Neural progenitor cell (in vitro differentiated cells): ENCODE measurements around the gene FRG2B. TPM values are rescaled to one million over a fixed set of nuclear protein-coding genes. Genes with fewer than 3 reads are reported as not detected.
"Not testable (repeated sequence)": the region's sequence is repeated elsewhere in the genome, so short reads cannot be mapped to it uniquely, and the experiment has no call there.

Experiments used
- DNase-seq: peaks from one replicate; pipeline ENCODE4 v3.0.0-alpha.2; 2016; ENCODE audit warnings: low spot score
- H2AFZ ChIP-seq: fragments of 200-600 bp; sonication (generic); replicated peaks from 2 replicates; pipeline ENCODE4 v1.6.1; 2016; ENCODE audit warnings: antibody characterized with exemption
- H3F3A ChIP-seq: fragments of 200-600 bp; sonication (generic); 2 replicates; pipeline ENCODE4 v1.6.1; 2016; ENCODE audit warnings: antibody characterized with exemption, low read depth
- H3K27ac ChIP-seq: fragments of 200-600 bp; sonication (generic); 2 replicates; pipeline ENCODE4 v1.5.1; 2016; ENCODE audit warnings: mild to moderate bottlenecking
- H3K27me3 ChIP-seq: fragments of 200-600 bp; sonication (generic); 2 replicates; pipeline ENCODE4 v1.6.1; 2016; ENCODE audit warnings: mild to moderate bottlenecking, moderate library complexity
- H3K36me3 ChIP-seq: fragments of 200-600 bp; sonication (generic); 2 replicates; pipeline ENCODE4 v1.5.1; 2016
- H3K4me1 ChIP-seq: fragments of 200-600 bp; sonication (generic); 2 replicates; pipeline ENCODE4 v1.6.1; 2016; ENCODE audit warnings: mixed run types
- H3K4me2 ChIP-seq: fragments of 200-600 bp; sonication (generic); 2 replicates; pipeline ENCODE4 v1.6.1; 2016
- H3K4me3 ChIP-seq: fragments of 200-600 bp; sonication (generic); 2 replicates; pipeline ENCODE4 v1.5.1; 2016
- H3K79me2 ChIP-seq: fragments of 200-600 bp; sonication (generic); 2 replicates; pipeline ENCODE4 v1.6.1; 2016; ENCODE audit warnings: low read depth
- H3K9ac ChIP-seq: fragments of 200-600 bp; sonication (generic); 2 replicates; pipeline ENCODE4 v1.6.1; 2016
- H3K9me3 ChIP-seq: fragments of 200-600 bp; sonication (generic); 2 replicates; pipeline ENCODE4 v1.5.1; 2016; ENCODE audit warnings: low read depth
- H4K20me1 ChIP-seq: fragments of 200-600 bp; sonication (generic); 2 replicates; pipeline ENCODE4 v1.6.1; 2016; ENCODE audit warnings: low read depth
- H3K27ac Mint-ChIP-seq: 3 replicates; pipeline ENCODE4 v1.8.0; 2021; ENCODE audit warnings: mixed read lengths
- H3K27me3 Mint-ChIP-seq: 2 replicates; pipeline ENCODE4 v1.8.0; 2022; ENCODE audit warnings: low read depth, mild to moderate bottlenecking, inconsistent platforms, moderate library complexity, mixed read lengths; ENCODE audit not compliant: insufficient read depth
- H3K36me3 Mint-ChIP-seq: 3 replicates; pipeline ENCODE4 v1.8.0; 2021; ENCODE audit warnings: mixed read lengths
- H3K4me1 Mint-ChIP-seq: 3 replicates; pipeline ENCODE4 v1.8.0; 2021; ENCODE audit warnings: mixed read lengths
- H3K4me3 Mint-ChIP-seq: 3 replicates; pipeline ENCODE4 v1.8.0; 2021; ENCODE audit warnings: mild to moderate bottlenecking, moderate library complexity, mixed read lengths
- H3K9me3 Mint-ChIP-seq: 3 replicates; pipeline ENCODE4 v1.8.0; 2020; ENCODE audit warnings: mixed read lengths
- CTCF ChIP-seq: fragments of 200-600 bp; sonication (generic); IDR thresholded peaks from 2 replicates; pipeline ENCODE4 v1.5.1; 2017; ENCODE audit warnings: antibody characterized with exemption, mild to moderate bottlenecking
- EZH2 ChIP-seq: fragments of 200-600 bp; sonication (generic); IDR thresholded peaks from 2 replicates; pipeline ENCODE4 v1.6.1; 2017; ENCODE audit warnings: antibody characterized with exemption, mild to moderate bottlenecking, moderate library complexity
- EZH2phosphoT487 ChIP-seq: fragments of 200-600 bp; sonication (generic); IDR thresholded peaks from 2 replicates; pipeline ENCODE4 v1.6.1; 2017; ENCODE audit warnings: antibody characterized with exemption
- total RNA-seq: library from RNA; depleted of rRNA; stranded (reverse); fragments of >200 nt; gene quantifications from 2 replicates; pipeline ENCODE4 v1.2.3, GENCODE V29; 2015; ENCODE audit warnings: low replicate concordance

The FRG2B gene
- total RNA-seq, 1 donor from 2014 or later: not detected

GRCh38 chr10:133608855-133609254 is 17.7 kb downstream of the FRG2B start:
- Histone ChIP-seq H3K27ac (no peak overlapping the region), H3K4me1 (no peaks in the 10 kb centered on the region), H3K79me2 (no peaks in the 10 kb centered on the region), H3K27me3 (no peaks in the 10 kb centered on the region), H3K36me3 (no peaks in the 10 kb centered on the region), H3K9me3 (peaks cover 19% of the 10 kb centered on the region), H3F3A (no peaks in the 10 kb centered on the region), H4K20me1 (no peaks in the 10 kb centered on the region), H3K4me3 (no peak overlapping the region), H3K9ac (no peak overlapping the region), H2AFZ (no peak overlapping the region), H3K4me2 (no peak overlapping the region)
- Mint-ChIP-seq H3K4me1 (no peaks in the 10 kb centered on the region), H3K4me3 (no peak overlapping the region), H3K9me3 (peaks cover 18% of the 10 kb centered on the region), H3K27ac (no peak overlapping the region), H3K27me3 (peaks cover 6% of the 10 kb centered on the region), H3K36me3 (no peaks in the 10 kb centered on the region)
- TF ChIP-seq EZH2phosphoT487 (no peak), EZH2 (no peak), CTCF (peak; percentile 27)
- DNase-seq: no peak

- H3K9ac ChIP-seq, H3K79me2 ChIP-seq, H3K4me1 Mint-ChIP-seq, H3K27me3 Mint-ChIP-seq, H4K20me1 ChIP-seq, H3K4me2 ChIP-seq, H3K27ac ChIP-seq, DNase-seq, H2AFZ ChIP-seq, H3K4me3 Mint-ChIP-seq, H3K36me3 Mint-ChIP-seq, H3K27me3 ChIP-seq, H3K36me3 ChIP-seq, H3K4me3 ChIP-seq, H3K27ac Mint-ChIP-seq, H3F3A ChIP-seq, H3K4me1 ChIP-seq: not testable (repeated sequence)
- H3K9me3 ChIP-seq: peaks cover 27% of the 10 kb centered on the region
- H3K9me3 Mint-ChIP-seq: peaks cover 10% of the 10 kb centered on the region
Observed at GRCh38 chr10:133603434-133603833, 23.2 kb downstream of the FRG2B start.

GRCh38 chr10:133600657-133601056 is 25.9 kb downstream of the FRG2B start:
- Histone ChIP-seq H3K27ac (no peak overlapping the region), H3K9ac (no peak overlapping the region), H4K20me1 (no peaks in the 10 kb centered on the region), H3K4me3 (no peak overlapping the region), H3K4me1 (no peaks in the 10 kb centered on the region), H3K36me3 (no peaks in the 10 kb centered on the region), H3K79me2 (no peaks in the 10 kb centered on the region), H3F3A (no peaks in the 10 kb centered on the region), H2AFZ (no peak overlapping the region), H3K27me3 (no peaks in the 10 kb centered on the region), H3K9me3 (peaks cover 42% of the 10 kb centered on the region), H3K4me2 (no peak overlapping the region)
- no peaks in the 10 kb centered on the region for H3K36me3 Mint-ChIP-seq
- H3K27ac Mint-ChIP-seq: no peak overlapping the region
- peaks cover 7% of the 10 kb centered on the region for H3K9me3 Mint-ChIP-seq
- no peaks in the 10 kb centered on the region for H3K4me1 Mint-ChIP-seq
- H3K4me3 Mint-ChIP-seq: no peak overlapping the region
- H3K27me3 Mint-ChIP-seq: peaks cover 3% of the 10 kb centered on the region
- TF ChIP-seq EZH2 (no peak), CTCF (no peak), EZH2phosphoT487 (no peak)
- no peak for DNase-seq

GRCh38 chr10:133599869-133600268 is 26.7 kb downstream of the FRG2B start:
- not testable (repeated sequence) for H3K36me3 ChIP-seq, H3K27ac Mint-ChIP-seq, H3K4me1 ChIP-seq, H3K4me1 Mint-ChIP-seq, H2AFZ ChIP-seq, H3K9me3 Mint-ChIP-seq, H3K4me2 ChIP-seq, H3K4me3 Mint-ChIP-seq, H3K27me3 ChIP-seq, DNase-seq, H3K9ac ChIP-seq, H3K4me3 ChIP-seq, H3K79me2 ChIP-seq, H3K36me3 Mint-ChIP-seq, H3K27me3 Mint-ChIP-seq, H4K20me1 ChIP-seq, H3F3A ChIP-seq, H3K27ac ChIP-seq
- peaks cover 42% of the 10 kb centered on the region for H3K9me3 ChIP-seq
